Right kidney (tissue), 9 donors: ENCODE measurements around the gene ANAPC7.
"Not testable (repeated sequence)": the region's sequence is repeated elsewhere in the genome, so short reads cannot be mapped to it uniquely, and the experiment has no call there.

Source experiments
- DNase-seq: peaks from one replicate; pipeline ENCODE4 v3.0.0-alpha.2; 2016
- long read RNA-seq, 8 donors: transcript quantifications; one replicate each; lab custom pipeline, GENCODE V29; 2026

Gene ANAPC7, protein sequence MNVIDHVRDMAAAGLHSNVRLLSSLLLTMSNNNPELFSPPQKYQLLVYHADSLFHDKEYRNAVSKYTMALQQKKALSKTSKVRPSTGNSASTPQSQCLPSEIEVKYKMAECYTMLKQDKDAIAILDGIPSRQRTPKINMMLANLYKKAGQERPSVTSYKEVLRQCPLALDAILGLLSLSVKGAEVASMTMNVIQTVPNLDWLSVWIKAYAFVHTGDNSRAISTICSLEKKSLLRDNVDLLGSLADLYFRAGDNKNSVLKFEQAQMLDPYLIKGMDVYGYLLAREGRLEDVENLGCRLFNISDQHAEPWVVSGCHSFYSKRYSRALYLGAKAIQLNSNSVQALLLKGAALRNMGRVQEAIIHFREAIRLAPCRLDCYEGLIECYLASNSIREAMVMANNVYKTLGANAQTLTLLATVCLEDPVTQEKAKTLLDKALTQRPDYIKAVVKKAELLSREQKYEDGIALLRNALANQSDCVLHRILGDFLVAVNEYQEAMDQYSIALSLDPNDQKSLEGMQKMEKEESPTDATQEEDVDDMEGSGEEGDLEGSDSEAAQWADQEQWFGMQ
- long read RNA-seq, donor 1, partial matches to known transcripts: 0 of 3 reads
- long read RNA-seq, donor 1, other reads (novel, unspliced or antisense): 0 of 3 reads
- long read RNA-seq, donor 2, partial matches to known transcripts: 0 of 9 reads
- long read RNA-seq, donor 2, other reads (novel, unspliced or antisense): 0 of 9 reads
- long read RNA-seq, donor 3, partial matches to known transcripts: 0 of 4 reads
- long read RNA-seq, donor 3, other reads (novel, unspliced or antisense): 0 of 4 reads
- long read RNA-seq, donor 4, transcript ANAPC7-203 (11 exons, 3,045 nt): major isoform, 9 of 10 reads
- long read RNA-seq, donor 4, partial matches to known transcripts: 0 of 10 reads
- long read RNA-seq, donor 4, other reads (novel, unspliced or antisense): 0 of 10 reads
- long read RNA-seq, donor 5, transcript ANAPC7-201 (10 exons, 2,200 nt): major isoform, 6 of 11 reads
- long read RNA-seq, donor 5, partial matches to known transcripts: 0 of 11 reads
- long read RNA-seq, donor 5, other reads (novel, unspliced or antisense): 0 of 11 reads
- long read RNA-seq, donor 6, transcript ANAPC7-203 (11 exons, 3,045 nt): major isoform, 12 of 15 reads
- long read RNA-seq, donor 6, partial matches to known transcripts: 0 of 15 reads
- long read RNA-seq, donor 6, other reads (novel, unspliced or antisense): 0 of 15 reads
- long read RNA-seq, donor 7, transcript ANAPC7-203 (11 exons, 3,045 nt): major isoform, 9 of 18 reads
- long read RNA-seq, donor 7, partial matches to known transcripts: 0 of 18 reads
- long read RNA-seq, donor 7, other reads (novel, unspliced or antisense): 0 of 18 reads
- long read RNA-seq, donor 8, transcript ANAPC7-203 (11 exons, 3,045 nt): major isoform, 8 of 15 reads
- long read RNA-seq, donor 8, partial matches to known transcripts: 0 of 15 reads
- long read RNA-seq, donor 8, other reads (novel, unspliced or antisense): 0 of 15 reads

- peak; percentile 94 for DNase-seq
These were observed at the start of gene ANAPC7 for GRCh38 chr12:110403146-110403975. Gene ANAPC7 (minus strand): TSS chr12:110403708. CDS start chr12:110403627, 81 bp downstream.

DNA sequence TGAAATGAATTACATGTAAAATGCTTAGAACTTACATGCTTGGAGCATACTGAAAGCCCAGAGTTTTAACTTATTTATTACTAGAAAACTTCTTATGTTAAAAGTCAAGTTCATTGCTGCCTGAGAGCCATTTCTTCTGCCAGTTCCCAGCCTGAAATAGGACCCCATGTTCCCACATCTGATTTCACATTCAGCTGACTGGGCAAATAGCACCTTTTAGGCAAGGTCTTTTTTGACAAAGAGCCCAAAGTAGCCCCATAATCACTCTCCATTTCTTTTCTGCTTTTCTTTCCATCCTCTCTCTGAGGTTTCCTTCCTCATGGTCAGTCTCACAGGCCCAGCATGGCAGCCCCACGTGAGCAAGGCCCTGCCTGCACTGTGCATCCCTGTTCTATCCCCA is 47.8 kb upstream of the ANAPC7 start:
- no peak for DNase-seq

DNA sequence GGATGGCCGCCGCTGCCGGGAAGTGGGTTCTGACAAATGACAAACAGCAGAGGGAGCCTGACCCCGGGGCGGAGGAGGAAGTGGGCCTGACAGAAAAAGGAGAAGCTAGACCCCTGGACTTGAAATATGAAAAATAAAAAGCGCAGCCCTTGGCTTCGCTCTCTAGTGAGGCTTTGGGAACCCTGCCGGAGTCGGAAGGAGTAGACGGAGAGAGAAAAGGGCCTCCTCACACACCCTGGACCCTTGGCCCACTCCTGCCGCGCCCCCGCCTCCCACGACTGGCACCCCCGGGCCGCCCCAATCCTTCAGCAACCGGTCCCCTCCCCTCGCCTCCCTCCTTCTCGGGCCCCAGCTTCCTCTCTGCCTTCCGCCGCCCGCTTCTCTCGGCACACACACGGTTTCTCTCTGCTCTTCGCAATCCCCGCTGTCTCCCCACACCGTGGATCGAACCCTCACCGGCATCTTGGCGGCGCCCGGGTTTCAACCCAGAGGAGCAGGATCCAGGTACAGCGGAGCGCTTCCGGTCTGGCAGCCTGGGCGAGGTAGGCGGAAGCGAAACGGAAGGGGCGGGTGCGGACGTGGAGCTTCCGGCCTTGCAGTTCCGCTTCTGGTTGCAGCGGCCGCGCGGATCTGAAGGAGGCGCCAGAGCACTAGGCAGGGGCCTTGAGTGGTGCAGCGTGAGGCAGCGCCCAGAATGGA is 46.4 kb upstream of the ANAPC7 start, which contains the start of gene ARPC3:
Gene ARPC3, minus strand, starts transcription at position 539 of the 699 bp plus-strand sequence. Its CDS starts 77 bp downstream, at position 462.
- DNase-seq: peak; percentile 90

DNA sequence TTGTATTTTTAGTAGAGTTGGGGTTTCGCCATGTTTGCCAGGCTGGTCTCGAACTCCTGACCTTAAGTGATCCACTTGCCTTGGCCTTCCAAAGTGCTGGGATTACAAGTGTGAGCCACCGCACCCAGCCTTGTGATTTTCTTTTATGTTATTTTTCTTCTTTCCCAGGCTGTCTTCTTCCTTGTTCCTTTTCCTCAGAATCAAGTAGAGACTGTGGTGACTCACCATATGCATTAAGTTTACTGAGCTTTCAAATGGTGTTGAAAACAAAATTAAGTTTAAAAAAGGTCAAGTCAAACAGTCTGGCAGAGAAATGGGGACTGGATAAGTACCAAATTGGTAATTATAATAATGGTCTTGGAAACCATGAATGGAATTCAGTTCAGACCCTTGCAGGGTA is 40.9 kb upstream of the ANAPC7 start:
- no peak for DNase-seq

GRCh38 chr12:110436231-110436630 is 32.7 kb upstream of the ANAPC7 start:
- DNase-seq: no peak

DNA sequence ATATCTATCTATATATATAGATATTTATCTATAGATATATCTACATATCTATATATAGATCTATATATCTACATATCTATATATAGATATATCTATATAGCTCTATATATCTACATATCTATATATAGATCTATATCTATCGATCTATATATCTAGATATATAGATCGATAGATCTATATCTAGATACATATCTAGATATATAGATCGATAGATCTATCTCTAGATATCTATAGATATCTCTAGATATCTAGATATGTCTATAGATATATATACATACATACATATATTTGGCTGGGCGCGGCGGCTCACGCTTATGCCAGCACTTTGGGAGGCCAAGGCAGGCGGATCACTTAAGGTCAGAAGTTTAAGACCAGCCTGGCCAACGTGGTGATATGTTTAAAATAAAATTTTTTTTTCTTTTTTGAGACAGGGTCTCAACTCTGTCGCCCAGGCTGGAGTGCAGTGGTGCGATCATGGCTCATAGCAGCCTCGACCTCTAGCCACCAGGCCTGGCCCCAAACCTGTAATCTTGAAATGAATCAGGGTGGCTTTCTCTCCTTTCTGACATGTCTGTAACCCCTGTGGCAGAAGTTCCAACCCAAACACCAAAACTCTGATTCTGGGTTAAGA is 28.6 kb upstream of the ANAPC7 start:
- no peak for DNase-seq

DNA sequence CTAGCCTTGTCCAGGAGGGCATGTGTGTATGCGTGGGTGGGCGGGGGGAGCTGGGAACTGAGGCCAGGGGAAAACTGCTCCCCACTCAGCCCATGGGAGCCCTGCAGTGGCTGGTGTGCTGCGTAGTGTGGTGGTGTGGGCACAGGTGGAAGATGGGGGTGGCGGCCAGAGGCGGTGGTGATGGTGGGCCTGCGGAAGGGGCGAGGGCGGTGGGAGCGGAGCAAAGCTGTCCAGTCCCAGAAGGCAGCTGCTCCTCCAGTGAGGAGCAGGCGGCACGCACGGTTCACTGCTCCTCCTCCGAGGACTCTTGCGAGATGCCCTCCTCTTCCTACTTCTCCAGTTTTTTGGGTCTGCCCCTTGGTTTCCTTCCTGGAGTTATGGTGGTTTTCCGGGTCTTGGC is 26.2 kb upstream of the ANAPC7 start:
- not testable (repeated sequence) for DNase-seq

- no peak for DNase-seq
These were observed 22.9 kb upstream of the ANAPC7 start for GRCh38 chr12:110426406-110426805.

DNA sequence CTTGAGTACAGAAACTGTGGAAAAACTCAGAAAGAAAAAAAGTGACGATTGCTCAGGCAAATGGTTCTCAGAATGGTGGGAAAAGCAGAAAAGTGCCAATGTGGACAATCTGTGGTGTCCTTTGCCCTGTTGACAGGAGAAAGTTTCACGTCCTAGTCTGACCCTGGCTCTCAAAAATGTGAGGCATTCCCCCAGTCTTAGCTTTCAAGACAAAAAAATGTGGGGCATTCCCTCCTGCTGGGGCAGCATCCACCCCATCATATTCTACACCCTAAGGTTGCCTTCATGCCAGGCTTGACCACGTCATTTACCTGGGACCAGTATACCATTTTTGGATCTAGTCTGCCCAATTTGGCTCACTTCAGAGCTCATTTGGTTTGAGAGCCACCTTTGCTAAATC is 20.7 kb upstream of the ANAPC7 start:
- no peak for DNase-seq

DNA sequence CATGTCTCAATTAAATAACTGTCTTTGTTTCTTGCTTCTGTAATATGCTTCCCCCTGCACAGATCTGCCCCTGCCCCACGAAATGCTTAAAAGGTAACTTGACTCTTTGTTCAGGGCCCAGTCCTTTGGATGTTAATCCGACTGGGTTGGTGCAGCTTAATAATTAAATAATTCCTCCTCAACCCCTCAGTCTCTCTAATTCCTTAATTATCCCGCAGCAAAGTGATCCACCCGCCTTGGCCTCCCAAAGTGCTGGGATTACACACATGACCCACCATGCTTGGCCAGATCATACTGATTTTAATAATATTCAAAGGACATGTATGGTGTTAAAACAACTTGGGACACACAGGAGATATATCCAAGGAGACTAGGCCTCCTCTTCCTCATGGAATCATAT is 18.2 kb upstream of the ANAPC7 start:
- no peak for DNase-seq

DNA sequence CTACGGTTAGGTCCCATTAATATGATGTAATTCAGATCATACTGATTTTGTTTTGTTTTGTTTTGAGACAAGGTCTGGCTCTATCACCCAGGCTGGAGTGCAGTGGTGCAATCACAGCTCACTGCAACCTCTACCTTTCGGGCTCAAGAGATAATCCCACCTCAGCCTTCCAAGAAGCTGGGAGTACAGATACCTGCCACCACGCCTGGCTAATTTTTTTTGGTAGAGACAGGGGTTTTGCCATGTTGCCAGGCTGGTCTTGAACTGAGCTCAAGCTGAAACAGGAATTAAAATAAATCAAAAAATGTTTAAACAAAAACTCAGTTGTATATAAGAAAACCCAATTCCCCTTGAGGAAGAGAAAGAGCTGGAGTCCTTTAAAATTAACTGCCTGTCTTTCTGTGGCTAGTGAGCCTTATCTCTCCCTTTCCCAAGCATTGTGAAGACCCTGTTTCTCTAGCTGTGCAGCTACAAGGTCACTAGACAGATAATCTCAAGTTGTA is 17.7 kb upstream of the ANAPC7 start:
- no peak for DNase-seq

DNA sequence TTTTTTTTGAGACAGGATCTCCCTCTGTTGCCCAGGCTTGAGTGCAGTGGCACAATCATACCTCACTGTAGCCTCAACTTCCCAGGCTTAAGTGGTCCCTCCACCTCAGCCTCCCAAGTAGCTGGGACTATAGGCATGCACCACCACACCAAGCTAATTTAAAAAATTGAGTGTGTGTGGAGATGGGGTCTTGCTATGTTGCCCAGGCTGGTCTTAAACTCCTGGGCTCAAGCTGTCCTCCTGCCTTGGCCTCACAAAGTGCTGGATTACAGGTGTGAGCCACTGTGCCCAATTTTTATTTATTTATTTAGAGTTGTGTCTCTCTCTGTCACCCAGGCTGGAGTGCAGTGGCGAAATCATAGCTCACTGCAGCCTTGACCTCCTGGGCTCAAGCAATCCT is 17.1 kb upstream of the ANAPC7 start:
- DNase-seq: not testable (repeated sequence)

- DNase-seq: not testable (repeated sequence)
These were observed 13.6 kb upstream of the ANAPC7 start for GRCh38 chr12:110417113-110417512.

DNA sequence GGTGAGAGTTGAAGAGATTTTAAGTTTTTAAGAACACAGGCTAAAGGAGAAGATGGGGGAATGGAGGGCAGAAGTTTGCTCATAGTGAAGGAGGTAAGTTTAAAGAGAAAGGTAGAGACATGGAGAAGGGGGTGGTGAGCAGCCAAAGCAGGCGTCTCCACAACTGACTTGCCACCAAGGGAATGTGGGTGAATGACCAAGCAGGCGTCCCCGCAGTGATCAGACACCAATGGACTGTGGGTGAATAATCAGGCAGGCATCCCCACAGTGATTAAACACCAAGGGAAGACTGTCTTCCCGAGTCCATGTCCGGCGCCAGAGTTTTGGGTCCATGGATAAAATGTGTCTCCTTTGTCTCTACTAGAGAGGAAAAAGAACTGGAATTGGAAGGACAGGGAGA is 6.6 kb upstream of the ANAPC7 start:
- DNase-seq: not testable (repeated sequence)

GRCh38 chr12:110405126-110405662 is 1.7 kb upstream of the ANAPC7 start:
- not testable (repeated sequence) for DNase-seq

DNA sequence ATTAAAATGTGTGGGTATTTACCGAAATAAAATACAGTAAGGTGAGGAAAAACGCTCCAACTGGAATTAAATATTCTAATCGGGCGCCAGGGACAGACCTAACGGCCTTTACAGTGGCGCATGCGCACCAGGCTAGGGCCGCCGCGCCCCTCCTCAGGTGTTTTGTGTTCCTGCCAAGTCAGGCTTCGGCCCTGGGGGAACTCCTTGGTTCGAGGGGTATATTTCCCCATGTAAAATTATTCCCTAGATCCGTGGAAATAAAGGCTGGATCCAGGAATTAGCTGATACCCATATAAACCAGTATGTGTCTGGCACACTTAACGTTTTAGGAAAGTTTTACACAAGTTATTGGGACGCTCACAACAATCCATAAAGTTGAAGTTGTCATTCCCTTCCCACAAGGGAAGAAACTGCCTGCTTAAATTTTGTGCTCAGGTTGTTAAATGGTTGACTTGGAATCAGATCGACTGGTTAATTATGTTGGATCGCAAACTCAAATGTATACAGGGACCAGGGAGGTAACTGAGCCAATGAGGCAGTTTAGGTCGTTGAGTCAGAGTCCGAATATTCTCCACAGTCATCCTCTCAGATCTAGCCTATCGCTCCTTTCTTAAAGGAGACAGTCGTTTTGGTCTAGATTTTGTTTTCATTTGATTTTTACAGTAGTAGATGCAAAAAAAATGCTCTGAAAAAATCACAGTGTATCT is 621 bp upstream of the ANAPC7 start:
- peak; percentile 84 for DNase-seq

GRCh38 chr12:110382683-110383082 is 20.8 kb downstream of the ANAPC7 start:
- DNase-seq: no peak

DNA sequence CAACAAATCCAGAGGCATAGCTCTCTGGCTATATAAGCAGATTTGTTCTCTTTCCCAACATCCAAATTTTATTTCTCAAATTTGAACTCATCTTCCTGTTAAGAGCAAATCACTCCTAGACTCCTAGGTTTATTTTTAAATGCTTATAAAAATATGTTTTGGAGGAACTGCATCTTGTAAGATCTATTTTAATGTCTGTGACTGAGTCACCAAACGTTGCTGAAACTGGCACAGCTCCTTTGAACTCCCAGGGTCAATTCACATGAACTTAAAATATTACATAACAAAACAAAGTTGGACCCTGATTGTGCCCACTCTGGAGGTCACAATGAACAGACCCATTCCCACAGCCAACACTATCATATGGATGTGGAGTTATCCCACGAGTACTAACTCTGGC is 23.9 kb downstream of the ANAPC7 start:
- DNase-seq: no peak

DNA sequence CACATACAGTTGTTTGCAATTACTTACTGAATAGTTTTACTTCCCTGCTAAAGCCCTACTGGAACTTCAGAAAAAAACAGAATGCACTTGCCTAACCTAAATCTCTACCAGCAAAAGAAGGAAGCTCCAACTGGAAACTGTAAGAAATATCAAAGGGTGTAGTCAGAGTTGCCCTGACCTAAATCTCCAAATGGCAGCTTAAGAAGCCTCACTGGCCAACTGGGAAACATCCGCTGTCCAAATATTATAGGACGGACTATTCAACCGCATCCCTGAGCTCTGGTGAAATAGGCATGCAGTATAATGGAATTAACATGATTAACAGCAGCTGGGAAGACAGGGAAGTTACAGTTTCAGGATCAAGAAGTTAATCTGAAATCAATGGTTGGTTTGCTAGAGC is 24.3 kb downstream of the ANAPC7 start:
- DNase-seq: no peak
